22Rv1 (cell line): ENCODE results near the gene KIF26B.
A peak's percentile ranks its signal among the peaks of the same experiment; 100 is the strongest.

ENCODE experiments used
- H3K27ac ChIP-seq: fragments of 450-650 bp; 2 replicates; pipeline ENCODE4 v1.5.1; 2017
- ZFX ChIP-seq: fragments of 450-650 bp; IDR thresholded peaks from 2 replicates; pipeline ENCODE4 v1.6.1; 2017; ENCODE audit warnings: antibody characterized with exemption, borderline replicate concordance
- TF ChIP-seq, protein P1 (sequence below): fragments of 450-650 bp; IDR thresholded peaks from 2 replicates; pipeline ENCODE4 v1.5.1; 2017; ENCODE audit warnings: mild to moderate bottlenecking

KIF26B gene

DNA sequence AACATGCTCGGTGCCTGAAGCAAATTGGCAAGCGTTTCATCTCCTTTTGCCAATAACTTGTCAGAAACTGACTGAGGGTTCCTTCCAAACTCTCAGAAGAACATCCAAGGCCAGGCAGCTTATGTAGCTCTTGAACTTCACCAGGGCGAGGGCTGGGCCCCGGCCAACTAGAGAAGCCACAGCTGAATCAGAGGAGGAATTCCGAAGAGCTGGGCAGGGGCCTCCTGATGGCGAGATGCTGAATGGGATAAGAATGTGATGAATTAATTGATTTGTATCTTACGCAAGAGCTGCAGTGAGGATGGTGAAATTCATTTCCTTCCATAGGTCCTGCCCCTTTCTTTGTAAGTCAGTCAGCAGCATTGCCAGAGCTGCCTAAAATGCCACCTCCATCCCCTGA is 345.8 kb downstream of the KIF26B start:
- no peak overlapping the region for H3K27ac ChIP-seq

DNA sequence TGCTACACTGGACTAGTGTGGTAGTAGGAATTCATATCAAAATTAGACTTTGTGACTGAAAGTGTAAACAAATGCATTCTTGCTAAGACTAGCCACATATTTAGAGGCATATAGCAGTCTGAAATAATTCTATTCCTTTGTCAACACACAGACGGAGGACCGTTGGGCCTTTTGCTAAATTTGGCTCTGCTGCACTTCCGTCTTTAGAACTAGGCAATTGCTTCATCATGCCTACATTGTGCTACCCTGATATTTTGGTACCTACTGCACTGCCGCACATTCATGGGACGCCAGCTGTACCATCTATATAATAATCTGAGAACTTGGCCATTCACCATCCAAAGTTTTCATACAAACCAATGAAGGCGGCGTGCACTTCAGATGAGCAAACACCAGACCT is 346.8 kb downstream of the KIF26B start:
- TF ChIP-seq ZFX: no peak
- TF ChIP-seq, protein P1, sequence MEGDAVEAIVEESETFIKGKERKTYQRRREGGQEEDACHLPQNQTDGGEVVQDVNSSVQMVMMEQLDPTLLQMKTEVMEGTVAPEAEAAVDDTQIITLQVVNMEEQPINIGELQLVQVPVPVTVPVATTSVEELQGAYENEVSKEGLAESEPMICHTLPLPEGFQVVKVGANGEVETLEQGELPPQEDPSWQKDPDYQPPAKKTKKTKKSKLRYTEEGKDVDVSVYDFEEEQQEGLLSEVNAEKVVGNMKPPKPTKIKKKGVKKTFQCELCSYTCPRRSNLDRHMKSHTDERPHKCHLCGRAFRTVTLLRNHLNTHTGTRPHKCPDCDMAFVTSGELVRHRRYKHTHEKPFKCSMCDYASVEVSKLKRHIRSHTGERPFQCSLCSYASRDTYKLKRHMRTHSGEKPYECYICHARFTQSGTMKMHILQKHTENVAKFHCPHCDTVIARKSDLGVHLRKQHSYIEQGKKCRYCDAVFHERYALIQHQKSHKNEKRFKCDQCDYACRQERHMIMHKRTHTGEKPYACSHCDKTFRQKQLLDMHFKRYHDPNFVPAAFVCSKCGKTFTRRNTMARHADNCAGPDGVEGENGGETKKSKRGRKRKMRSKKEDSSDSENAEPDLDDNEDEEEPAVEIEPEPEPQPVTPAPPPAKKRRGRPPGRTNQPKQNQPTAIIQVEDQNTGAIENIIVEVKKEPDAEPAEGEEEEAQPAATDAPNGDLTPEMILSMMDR: no peak
- no peak overlapping the region for H3K27ac ChIP-seq

More for the DNA sequence above, 345.8 kb downstream of the KIF26B start:
- TF ChIP-seq, protein P1: no peak
- TF ChIP-seq ZFX: no peak

DNA sequence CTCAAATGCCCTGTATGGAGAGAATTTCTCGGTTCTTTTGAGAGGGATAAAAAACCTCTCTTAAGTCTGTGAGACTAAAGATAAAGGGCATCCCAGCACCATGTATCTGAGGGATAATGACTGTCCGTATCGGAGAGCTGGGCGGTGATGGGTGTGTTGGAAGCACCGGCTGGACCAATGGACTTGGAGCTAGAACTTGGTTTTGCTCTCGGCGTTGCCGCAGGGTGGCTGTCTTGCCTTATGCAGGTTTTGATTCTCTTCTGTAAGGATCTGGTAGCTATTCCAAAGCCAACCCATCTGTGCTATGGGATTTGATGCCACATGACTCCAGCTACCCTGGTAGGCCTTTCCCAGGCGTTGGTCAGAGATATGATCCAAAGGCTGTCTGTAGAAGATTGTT is 348.8 kb downstream of the KIF26B start:
- no peak for TF ChIP-seq ZFX
- TF ChIP-seq, protein P1: no peak

DNA sequence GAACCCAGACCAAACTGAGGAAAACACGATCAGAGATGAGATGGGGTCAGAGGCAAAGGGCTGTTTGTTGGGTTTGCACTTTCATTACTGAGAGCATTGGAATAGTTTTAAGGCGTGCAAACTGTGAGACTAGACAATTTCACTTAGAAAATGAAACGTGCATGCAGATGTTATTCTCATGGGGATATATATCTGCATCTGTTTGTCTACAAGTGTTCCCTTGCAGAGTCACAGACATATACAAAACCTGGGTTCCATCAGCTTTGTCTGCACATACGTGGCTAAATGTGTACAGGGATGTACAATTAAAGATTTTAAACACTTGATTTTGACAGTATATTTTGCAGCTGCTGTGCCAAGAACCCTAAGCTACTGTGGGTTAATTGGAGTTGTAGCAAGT is 355.4 kb downstream of the KIF26B start:
- no peak overlapping the region for H3K27ac ChIP-seq
- TF ChIP-seq, protein P1: no peak
- TF ChIP-seq ZFX: no peak

More for the DNA sequence above, 348.8 kb downstream of the KIF26B start:
- H3K27ac ChIP-seq: no peak overlapping the region

DNA sequence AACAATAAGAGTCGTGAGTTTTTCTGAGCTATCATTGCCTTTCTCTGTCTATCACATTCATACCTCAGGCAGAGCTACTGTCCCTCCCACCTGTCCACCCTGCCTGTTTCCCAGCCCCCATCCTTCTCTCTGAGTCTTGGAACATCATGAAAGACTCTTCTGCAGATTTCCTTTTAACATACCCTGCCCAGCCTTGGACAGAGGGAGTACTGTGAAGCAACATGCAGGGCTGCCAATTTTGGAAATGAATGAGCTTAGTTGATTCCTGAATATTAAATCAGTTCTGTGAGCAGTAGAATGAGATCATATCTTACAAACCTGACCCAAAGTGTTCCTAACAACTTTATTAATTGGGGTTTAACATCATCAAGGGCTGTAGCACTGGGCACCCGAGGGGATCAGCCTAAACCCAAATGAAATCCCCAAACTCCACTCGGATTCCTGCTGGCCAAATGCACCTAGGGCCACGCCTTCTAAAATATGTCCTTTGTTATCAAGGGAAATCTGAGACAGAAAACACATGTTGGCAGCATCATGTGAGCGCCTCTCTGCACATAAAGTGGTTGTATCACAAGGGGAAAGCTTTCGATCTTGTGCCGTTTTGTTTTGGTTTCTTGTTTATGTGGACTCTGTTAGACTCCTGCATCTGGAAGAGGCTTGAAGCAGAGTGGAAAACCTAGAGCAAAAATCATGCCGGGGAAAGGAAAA is 357.6 kb downstream of the KIF26B start:
- no peak overlapping the region for H3K27ac ChIP-seq
- TF ChIP-seq ZFX: no peak
- TF ChIP-seq, protein P1: no peak

DNA sequence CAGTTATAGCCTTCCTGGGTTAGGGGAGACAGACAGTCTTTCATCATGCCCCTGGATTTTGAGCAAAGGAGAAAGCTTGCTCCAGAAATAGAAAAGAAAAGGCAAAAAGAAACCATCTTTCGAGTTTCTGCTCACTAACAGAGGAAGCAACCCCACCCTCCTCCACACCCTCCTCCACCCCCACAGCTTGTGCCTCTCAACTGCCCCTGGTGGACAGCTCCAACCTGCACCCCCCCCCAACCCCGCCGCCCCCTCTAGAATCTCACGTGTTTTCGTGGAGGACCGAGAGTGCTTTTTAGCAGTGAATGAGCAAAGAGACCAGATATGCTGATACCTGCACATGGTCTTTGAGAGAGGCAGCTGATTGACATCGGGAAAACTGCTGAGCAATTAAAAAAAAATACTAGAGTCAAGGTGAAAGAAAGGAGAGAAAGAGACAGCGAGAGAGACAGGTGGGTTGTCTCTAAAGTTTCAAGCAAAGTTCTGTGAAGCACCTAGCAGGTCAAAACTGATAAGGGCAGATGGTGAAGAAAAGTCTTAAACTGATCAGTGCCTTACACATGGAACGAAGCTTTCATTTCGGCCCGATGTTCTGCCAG is 358.3 kb downstream of the KIF26B start:
- no peak overlapping the region for H3K27ac ChIP-seq

More for the DNA sequence above, 358.3 kb downstream of the KIF26B start:
- TF ChIP-seq, protein P1: 0 out of 2 replicates have a peak, but pooled peaks have one; percentile 13
- TF ChIP-seq ZFX: no peak
